GM19395 (cell line): ENCODE results near the gene EIPR1.
A peak's percentile ranks its signal among the peaks of the same experiment; 100 is the strongest.

Source experiments
- ATAC-seq: cut with Tn5 transposase; IDR thresholded peaks from one replicate; pipeline ENCODE4 v1.9.1; 2021; ENCODE audit warnings: mild to moderate bottlenecking, moderate library complexity; ENCODE audit not compliant: unreplicated experiment

The EIPR1 gene

DNA sequence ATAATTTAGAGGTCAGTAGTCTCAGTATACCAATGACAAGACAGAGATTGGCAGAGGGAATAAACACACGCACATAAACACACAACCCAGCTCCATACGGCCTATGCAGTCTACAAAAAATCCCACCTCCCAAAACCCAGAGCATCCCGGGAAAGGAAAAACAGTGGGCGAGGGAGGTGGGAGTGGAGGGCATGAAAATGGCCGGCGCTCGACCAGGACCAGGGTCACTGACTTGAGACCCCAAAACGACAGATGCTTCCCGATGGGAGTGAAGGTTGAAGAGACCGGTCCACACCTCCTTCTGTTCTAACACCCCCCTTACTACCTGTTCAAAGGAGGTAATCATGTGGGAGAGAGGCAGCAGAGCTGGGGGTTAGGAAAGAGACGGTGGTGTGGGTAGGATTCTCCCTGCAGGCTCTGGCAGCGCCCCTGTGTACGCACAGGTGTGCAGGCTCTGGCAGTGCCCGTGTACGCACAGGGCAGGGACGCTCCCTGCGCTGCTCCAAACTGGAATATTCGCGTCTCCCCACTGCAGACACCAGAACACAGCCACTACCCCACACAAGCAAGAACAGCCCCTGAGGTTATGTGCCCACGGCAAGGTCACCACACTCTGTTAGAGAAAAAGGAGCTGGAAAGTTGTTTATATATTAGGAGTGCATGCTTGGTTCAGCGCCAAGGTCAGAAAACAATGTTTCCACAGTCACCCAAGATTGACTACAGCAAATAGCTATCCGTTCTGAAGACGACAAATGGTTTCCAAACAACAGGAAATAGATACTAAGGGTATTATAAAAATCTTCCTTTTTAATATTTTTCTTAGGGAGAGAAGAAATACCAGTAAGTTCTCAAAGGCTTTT, 67.9 kb downstream of the EIPR1 start:
- ATAC-seq, result no peak

DNA sequence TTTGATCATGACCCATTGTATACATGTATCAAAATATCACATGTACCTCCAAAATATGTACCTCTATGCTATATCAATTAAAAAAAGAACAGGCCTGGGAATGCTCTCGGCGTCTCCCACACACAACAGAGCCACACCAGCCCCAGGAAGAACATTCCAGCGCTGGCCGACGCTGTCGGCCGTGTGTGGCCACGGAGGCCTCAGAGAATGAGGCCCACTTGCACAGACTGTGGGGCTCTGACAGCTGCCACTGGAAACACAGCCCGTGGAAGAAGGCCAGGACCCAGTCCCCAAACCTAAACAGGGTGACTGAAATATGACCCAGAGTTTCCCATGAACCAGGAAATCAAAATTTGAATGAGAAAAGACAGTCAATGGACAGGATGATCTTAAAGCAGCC, 69.7 kb downstream of the EIPR1 start:
- no peak for ATAC-seq

DNA sequence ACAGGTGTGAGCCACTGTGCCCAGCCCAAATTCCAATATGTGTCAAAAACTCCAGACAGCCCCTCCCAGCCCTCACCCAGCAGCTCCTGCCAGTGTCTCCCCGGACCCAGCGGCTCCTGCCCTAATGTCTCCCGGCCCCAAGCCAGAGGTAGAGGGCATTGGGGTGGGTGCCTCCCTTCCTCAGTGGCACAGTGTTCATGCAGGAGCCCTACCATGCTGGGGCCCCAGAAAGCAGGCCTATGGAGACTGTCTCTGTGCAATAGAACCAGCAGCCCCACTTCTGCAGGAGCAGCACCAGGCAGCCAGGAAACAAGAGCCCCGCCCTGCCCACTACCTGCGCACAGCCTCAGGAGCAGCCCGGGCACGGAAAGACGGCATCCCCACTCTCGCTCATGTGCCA, 70.4 kb downstream of the EIPR1 start:
- no peak for ATAC-seq

DNA sequence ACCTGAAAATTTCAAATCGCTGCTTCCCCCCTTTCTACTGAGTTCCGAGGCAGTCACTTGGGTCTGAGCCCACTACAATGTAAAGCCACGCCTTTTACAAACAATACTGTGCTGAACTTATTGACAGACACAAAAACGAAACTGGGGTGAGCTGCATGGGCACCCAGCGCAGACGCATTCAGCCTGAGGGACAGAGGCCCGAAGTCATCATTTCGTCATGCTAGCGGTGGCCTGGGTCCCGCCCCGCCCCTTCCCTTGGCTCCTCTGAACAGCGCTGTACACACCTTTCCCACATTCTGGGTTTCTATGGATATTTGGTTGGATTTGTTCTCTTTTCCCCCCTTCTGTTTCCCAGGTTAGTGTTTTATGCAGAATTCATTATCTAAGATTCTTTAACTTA, 71.7 kb downstream of the EIPR1 start:
- no peak for ATAC-seq

DNA sequence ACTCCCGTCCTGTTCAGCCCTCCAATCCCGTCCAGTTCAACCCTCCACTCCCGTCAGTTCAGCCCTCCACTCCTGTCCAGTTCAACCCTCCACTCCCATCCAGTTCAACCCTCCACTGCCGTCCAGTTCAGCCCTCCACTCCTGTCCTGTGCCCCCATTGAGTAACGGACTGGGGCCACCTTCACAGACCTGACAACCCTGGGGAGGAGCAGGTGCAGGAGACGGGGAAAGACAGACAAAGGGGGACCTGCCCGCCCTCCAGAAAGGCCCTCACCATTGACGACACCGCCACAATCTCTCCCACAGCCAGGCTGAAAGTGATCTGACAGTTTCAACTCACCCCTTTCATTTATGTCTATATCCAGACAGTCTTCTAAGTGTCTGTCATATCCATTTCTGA, 72.2 kb downstream of the EIPR1 start:
- no peak for ATAC-seq

DNA sequence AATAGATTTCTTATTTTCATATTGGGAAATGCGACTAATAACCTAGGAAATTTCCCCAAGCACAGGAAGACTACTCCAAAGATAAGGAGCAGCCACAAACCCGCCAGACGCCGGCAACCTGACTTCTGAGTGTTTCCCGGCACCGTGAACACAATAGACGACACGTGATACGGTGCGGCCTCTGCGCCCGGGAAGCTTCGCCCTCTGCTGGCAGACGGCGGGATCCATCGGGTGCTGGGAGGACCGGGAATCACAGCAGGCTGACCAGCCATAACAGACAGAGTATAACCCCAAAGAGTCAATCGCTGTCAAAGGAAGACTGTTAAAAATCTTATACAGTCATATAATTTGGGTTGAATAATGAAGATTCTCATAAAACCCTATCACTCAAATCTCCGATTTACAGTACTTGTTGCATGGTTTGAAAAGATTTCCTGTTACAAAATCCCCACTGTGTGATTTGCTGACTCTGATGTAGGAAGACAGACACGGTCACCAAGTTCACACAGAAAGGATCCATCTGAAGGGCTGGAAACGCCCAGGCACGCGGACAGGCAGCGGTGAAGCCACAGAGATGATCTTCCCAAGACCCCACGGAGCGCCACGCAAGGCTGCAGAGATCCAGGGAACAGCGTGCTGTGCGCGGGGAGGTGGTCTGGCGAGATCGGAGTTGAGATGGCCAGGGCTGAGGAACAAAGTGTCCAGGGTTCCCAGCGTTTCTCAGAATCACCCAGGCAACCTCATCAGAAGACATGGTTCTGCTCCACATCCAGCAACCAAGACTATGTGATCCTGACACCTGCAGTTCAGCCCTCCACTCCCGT, 73.8 kb downstream of the EIPR1 start:
- peak; percentile 99 for ATAC-seq

DNA sequence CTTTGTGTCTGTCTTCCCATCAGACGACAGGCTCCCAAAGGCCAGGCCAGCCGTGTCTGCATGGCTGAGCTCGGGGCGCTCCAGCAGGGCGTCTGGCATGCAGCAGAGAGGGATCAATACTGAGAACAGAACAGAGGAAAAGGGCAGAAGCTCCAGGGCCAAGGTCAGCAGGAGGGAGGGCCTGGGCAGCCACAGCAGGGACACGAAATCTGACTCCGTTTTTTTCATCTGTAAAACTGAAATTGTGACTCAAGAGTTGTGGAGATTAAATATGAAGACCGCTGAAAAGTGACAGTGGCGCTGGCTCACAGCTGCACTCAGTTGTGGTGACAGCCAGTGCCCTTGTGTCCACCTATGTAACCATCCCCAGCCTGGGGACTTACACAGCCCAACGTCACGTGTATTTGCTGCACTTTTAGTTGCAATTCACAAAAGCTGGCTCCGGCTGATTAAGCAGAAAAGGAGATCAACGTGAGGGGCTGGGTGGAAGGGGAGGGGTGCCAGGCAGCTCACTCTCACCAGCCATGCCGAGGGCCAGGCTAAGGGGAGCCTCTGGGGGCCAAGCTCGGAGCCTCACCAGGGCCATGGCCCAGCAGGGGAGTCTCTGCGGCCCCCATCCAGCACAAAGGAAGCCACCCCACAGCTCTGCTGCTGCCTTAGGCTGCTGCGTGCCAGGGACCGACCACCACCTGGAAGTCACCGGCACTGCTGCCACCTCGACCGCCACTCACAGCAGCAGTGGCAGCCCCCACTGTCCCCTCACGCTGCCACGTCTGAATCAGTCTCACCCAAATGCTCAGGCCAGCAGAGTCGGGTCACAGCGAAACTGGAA, 74.7 kb downstream of the EIPR1 start:
- ATAC-seq, result peak; percentile 24

DNA sequence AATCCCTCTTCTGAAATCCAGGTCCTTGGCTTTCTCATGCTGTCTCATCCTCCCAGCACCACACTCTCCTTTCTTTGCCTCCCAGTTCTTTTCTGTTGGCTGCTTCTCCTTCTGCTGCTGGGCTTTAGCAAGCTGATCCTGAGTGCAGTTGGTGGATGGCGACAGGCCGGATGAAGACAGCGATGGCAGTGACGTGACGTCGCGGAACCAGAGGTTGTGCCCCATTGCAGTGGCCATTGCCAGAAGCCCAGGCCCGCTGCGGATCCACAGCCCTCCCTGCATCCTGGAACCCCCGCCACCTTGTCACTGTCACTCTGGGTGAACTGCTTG, 75.2 kb downstream of the EIPR1 start:
- ATAC-seq, result no peak

DNA sequence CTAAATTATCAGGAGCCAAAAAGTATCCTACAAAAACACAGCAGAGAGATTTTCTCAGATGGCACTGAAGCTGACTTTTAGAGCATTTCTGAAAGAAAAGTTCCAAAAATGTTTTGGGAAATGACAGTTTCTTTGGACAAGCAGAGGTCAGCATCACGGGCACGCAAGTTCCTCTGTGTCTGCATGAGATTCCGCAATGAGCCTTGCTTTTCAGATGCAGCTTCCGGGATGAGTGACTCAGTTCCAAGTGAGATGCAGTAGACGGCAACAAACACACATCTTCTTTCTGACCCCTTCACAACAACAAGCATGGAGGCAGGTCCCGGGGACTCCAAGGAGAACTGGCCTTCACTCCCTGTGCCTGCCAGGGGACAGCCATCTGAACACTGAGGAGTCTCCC, 76.6 kb downstream of the EIPR1 start:
- ATAC-seq, result no peak

DNA sequence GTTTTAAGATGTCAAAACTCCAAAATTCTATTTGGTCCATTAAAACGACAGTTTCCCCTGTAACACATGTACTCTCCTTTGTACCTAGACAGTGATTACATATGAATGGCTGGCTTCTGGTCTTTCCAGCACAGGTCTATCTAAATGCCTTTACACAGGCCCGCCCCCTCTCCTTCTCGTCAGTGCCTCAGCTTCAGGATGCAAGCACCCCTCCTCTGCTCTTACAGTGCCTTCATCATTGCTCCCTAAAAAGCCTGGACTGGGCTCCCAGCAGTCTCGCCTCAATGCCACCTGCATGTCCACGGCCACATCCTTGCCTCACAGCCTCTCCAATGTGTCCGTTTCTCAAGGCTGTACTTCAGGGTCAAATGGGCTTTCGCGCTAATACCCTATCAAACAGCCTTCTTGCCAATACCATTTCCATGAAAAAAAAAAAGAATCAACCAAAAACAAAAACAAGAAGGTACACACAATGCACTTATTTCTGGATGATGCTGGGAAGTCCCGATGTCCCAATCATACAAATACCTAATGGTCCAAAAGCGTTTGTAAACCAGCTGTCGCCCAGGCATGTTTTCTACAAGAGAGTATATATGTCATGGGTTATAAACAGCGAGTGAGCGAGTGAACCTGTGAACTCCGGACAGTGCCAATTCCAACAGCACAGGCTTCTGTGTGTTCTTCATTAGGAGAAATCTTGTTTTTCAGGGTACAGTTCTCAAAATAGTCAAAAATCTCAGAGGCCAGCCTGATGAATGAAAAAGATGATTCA, 77.2 kb downstream of the EIPR1 start:
- no peak for ATAC-seq

DNA sequence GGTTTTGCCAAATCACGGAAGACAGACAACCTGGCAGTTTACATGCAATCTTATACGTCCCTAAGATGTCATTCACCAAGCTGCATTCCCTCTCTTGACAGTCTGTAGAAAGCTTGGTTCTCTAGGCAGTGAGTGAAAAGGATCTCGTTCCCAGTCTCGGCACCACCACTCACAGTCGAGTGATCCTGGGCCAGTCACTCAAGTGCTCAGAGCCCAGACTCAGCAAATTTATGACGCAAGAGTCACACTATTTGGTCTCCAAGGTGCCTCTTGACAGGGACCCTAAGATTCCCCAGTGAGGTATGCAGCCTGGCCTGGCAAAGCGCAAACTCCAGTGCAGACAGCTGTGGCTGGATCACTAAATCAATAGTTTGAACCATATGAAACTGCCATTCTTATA, 77.9 kb downstream of the EIPR1 start:
- no peak for ATAC-seq

DNA sequence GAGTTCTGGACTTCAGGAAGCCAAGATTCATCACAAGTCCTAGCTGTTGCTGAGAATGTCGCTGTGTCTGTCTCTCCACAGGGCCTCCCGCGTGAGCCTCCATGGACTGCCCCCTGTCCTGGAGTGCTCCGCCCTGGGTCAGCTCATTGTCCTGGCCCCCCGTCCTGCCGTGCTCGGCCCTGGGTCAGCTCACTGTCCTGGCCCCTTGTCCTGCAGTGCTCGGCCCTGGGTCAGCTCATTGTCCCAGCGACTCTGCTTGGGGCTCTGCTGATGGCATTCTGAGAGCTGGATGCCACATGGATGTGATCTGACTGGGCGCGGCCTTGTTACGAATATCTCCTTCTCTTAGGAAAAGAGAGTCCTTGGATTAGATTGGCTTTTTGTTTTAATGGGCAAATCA, 78.5 kb downstream of the EIPR1 start:
- no peak for ATAC-seq

DNA sequence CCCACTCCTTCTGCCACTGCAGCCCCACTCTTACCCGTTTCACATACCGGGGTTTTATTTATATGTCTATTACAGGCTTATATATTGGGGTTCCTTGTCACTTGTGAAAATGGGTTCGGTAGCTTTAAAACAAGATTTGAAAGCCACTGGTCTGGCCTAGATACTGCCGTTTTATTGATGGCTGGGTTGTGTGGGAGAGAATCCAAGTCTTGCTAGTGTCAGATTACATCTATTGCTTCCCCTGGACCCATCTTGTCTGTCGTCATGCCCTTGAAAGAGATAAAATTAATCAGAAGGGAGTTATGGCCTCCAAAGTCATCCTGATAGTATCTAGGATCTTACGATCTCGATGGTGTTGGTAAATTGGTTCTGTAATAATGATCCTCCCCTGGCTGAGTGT, 79.4 kb downstream of the EIPR1 start:
- ATAC-seq, result no peak

DNA sequence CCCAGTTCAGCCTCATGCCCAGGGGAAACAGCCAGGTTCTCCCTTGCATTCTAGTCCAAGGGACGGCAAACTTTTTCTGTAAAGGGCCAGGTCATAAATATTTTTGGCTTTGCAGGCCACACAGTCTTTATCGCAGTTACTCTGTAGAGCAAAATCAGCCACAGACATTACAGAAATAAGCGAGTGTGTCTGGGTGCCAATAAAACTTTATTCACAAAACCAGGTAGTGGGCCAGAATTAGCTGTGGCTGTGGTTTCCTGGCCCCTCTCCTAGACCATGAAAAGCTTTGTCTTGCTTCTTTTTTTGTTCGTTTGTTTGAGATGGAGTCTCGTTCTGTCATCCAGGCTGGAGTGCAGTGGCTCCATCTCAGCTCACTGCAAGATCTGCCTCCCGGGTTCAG, 80.1 kb downstream of the EIPR1 start:
- ATAC-seq, result no peak

DNA sequence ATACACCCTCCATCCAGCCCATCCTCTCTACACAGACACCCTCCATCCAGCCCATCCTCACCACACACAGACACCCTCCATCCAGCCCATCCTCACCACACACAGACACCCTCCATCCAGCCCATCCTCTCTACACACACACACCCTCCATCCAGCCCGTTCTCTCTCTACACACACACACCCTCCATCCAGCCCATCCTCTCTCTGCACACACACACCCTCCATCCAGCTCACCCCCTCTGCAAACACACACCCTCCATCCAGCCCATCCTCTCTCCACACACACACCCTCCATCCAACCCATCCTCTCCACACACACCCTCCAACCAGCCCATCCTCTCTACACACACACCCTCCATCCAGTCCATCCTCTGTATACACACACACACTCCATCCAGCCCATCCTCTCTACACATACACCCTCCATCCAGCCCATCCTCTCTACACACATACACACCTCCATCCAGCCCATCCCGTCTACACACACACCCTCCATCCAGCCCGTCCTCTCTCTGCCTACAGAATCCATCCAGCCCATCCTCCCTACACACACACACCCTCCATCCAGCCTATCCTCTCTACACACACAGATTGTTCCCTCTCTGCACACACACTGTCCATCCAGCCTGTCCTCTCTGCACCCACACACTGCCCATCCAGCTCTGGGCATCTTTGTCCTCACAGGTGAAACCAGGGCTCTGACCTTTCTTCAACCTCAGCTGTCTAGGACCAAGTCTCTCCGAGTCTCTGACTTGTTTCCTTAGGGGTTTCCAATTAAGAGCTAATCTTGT, 81.2 kb downstream of the EIPR1 start:
- ATAC-seq, result no peak

DNA sequence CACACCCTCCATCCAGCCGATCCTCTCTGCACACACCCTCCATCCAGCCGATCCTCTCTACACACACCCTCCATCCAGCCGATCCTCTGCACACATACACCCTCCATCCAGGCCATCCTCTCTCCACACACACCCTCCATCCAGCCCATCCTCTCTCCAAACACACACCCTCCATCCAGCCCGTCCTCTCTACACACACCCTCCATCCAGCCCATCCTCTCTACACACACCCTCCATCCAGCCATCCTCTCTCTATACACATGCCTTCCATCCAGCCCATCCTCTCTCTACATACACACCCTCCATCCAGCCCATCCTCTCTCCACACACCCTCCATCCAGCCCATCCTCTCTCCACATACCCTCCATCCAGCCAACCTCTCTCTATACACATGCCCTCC, 83.1 kb downstream of the EIPR1 start:
- ATAC-seq, result no peak

DNA sequence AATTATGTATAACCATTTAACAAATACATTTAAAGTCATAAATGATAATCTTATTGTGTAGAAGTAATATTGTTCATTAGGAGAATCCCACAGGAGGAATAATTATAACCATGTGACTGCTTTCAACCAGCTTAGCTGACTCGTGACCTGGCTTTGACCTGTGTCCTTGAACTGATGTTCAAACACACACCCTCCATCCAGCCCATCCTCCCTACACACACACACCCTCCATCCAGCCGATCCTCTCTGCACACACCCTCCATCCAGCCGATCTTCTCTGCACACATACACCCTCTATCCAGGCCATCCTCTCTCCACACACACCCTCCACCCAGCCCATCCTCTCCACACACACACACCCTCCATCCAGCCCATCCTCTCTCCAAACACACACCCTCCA, 83.5 kb downstream of the EIPR1 start:
- no peak for ATAC-seq

DNA sequence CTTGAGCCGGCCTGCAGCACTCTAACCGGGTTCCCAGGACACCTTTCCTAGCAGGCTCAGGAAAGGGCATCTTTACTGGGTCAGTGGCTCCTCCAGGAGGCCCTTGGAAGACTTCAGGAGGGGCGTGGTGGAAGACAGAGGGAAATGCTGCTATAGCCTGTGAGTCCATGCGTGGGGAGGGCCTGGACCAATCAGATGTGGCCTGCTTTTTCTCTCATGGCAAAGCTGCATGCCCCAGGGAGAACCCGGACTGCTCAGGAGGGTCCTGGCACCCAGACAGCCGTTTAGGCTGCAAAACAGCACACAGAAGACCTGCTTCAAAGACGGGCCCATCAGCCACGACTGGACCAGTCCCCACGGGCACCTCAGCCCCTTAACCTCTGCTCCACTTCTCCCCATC, 84.4 kb downstream of the EIPR1 start:
- no peak for ATAC-seq

DNA sequence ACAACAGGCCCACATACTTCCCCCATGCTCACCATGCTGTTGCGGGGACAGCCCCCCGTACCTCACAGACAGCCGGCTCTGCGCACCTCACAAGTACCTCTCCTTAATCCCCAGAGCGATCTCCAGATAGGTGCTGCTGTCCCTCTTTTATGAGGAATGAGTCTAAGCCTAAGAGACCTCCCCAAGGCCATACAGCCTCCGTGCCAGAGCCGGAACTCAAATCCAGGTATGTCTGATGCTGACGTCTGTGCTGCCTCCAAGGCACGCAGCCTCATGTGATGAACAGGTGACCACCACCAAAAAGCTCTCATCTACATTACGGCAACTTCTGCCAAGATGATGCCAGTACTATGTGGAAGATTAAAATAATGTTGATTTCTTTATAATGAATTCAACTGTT, 85.2 kb downstream of the EIPR1 start:
- ATAC-seq, result no peak

DNA sequence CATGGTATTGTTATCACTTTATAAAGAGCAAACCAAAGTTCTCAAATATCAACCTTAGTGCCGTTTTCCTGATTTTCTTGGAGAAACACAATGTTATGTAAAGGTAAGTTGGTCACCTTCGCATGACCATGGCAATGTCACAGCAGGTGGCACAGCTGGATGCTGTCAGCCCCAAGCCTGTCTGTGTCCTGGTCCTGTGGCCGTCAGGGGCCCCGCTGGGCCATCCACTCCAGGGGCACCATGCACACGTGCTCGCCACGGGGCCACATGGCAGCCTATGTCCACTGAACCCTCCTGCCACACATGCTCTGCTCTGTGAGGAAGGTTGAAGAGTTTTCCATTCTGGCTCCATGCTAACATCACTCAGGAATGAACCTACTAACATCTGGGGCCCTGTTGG, 85.9 kb downstream of the EIPR1 start:
- ATAC-seq, result no peak
